Memory B cell (primary cell): ENCODE data around the gene MYH15.
A peak's percentile ranks its signal among the peaks of the same experiment; 100 is the strongest.

Source experiments
- ATAC-seq: fragments of 150-1000 bp; cut with Tn5 transposase; 2 replicates; pipeline ENCODE4 v1.10.0; 2021; ENCODE audit warnings: low read depth, mild to moderate bottlenecking, moderate library complexity
- DNase-seq, 2 donors: peaks; one replicate each; pipeline ENCODE4 v3.0.0; 2022; ENCODE audit warnings: low spot score in 2 of 2
- H3K27ac Mint-ChIP-seq: one replicate; pipeline ENCODE4 v1.8.0; 2022; ENCODE audit warnings: mild to moderate bottlenecking, moderate library complexity, mixed read lengths
- H3K27me3 Mint-ChIP-seq: one replicate; pipeline ENCODE4 v1.8.0; 2022; ENCODE audit warnings: mixed read lengths
- H3K36me3 Mint-ChIP-seq: one replicate; pipeline ENCODE4 v1.8.0; 2022; ENCODE audit warnings: mild to moderate bottlenecking, mixed read lengths
- H3K4me1 Mint-ChIP-seq: one replicate; pipeline ENCODE4 v1.8.0; 2022; ENCODE audit warnings: mixed read lengths
- H3K4me3 Mint-ChIP-seq: one replicate; pipeline ENCODE4 v1.8.0; 2022; ENCODE audit warnings: mild to moderate bottlenecking, moderate library complexity, mixed read lengths
- H3K9me3 Mint-ChIP-seq: one replicate; pipeline ENCODE4 v1.8.0; 2022; ENCODE audit warnings: mixed read lengths

The MYH15 gene

DNA sequence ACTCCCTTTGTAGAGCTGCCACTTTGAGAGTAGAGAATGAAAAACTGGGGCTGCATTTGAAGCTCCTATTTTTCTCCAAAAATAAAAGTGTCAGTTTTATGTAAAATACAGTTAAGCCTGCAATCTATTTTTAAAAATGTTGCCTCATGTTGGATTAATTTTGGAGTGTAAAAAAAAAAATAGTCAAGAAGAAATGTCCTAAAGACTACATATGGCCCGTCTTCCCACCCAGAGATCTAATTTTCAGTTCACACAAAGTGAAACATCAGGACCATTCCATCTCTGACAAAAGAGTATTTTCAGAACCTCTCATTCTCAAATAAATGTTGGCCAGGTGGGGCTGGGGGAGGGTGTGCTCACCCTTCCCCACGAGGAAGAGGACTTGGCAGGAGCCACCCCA, 151.4 kb downstream of the MYH15 start:
- Mint-ChIP-seq H3K27me3 (peaks cover 1% of the 10 kb centered on the region), H3K27ac (no peak overlapping the region), H3K4me1 (no peaks in the 10 kb centered on the region), H3K4me3 (no peak overlapping the region), H3K36me3 (peaks cover 1% of the 10 kb centered on the region), H3K9me3 (peaks cover 2% of the 10 kb centered on the region)
- DNase-seq (no peak), ATAC-seq (no peak)

DNA sequence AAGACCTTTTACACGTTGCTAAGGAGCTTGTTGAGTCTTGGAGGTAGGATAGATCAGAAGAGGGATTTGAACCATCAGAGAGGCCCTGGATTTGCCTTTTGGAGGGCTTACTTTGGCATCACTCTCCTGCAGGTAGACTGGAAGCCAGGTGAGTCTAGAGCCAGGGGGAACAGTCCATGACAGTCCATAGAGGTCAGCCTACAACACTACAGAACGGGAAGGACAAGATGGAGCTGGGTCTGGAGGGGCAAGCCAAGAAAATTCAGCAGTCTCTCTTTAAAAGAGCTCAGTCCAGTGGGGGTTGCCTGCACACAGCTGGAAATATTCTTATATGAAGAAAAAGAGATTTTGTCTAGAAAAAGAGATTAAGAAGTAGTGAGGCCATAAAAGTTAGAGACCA, 153.4 kb downstream of the MYH15 start:
- no peak overlapping the region for H3K27ac Mint-ChIP-seq

GRCh38 chr3:108354562-108354961, 155.8 kb downstream of the MYH15 start:
- Mint-ChIP-seq H3K36me3 (peaks cover 1% of the 10 kb centered on the region), H3K27ac (no peak overlapping the region), H3K27me3 (peaks cover 1% of the 10 kb centered on the region), H3K9me3 (peaks cover 2% of the 10 kb centered on the region), H3K4me1 (peaks cover 2% of the 10 kb centered on the region), H3K4me3 (no peak overlapping the region)
- ATAC-seq (no peak), DNase-seq (no peak)

More for the DNA sequence above, 153.4 kb downstream of the MYH15 start:
- Mint-ChIP-seq H3K27me3 (peaks cover 1% of the 10 kb centered on the region), H3K4me1 (no peaks in the 10 kb centered on the region), H3K4me3 (no peak overlapping the region), H3K36me3 (peaks cover 1% of the 10 kb centered on the region), H3K9me3 (peaks cover 2% of the 10 kb centered on the region)
- DNase-seq (no peak), ATAC-seq (no peak)

GRCh38 chr3:108352176-108352575, 158.2 kb downstream of the MYH15 start:
- Mint-ChIP-seq H3K4me1 (peaks cover 6% of the 10 kb centered on the region), H3K4me3 (no peak overlapping the region), H3K36me3 (peaks cover 6% of the 10 kb centered on the region), H3K27ac (no peak overlapping the region), H3K27me3 (peaks cover 1% of the 10 kb centered on the region), H3K9me3 (peaks cover 5% of the 10 kb centered on the region)
- DNase-seq (no peak), ATAC-seq (no peak)

GRCh38 chr3:108346301-108347227, 163.8 kb downstream of the MYH15 start:
- no peak overlapping the region for H3K4me3 Mint-ChIP-seq
- H3K36me3 Mint-ChIP-seq, result peaks cover 5% of the 10 kb centered on the region
- H3K4me1 Mint-ChIP-seq, result peaks cover 19% of the 10 kb centered on the region
- peaks cover 3% of the 10 kb centered on the region for H3K9me3 Mint-ChIP-seq
- no peaks in the 10 kb centered on the region for H3K27me3 Mint-ChIP-seq
- H3K27ac Mint-ChIP-seq, result no peak overlapping the region
- DNase-seq (no peak), ATAC-seq (no peak)

DNA sequence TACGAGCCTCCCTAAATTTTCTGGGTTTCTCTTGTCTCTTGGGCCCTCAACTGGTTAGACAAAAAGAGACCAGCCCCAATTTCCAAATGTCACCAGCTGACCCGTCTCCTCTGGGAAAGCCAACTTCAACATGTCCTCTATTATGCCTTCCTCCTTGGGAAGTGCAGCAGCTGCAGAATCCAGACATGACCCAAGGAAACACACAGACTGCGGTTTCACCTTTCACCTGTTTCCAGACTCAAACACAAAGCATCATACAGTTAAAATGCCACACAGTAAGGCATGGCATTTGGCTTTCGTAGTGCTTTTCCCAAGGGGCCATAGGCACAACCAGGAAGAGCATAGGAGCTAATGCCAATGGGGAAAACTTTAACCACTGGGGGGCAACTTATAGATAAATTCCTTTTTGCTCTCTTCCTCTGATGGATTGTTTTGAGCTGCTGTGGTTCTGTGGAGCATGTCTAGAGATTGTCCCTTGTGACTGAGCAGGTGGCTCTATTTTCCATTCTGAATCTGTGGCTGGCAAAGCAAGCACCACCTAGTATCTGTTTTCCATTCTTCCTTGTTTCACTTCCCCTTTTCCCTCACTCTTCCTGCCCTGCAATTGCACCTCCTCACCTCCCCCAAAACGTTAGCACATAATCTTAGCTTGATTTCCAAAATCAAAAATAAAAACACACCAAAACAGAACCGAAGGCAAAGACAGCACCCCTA, 164.7 kb downstream of the MYH15 start:
- ATAC-seq (peak; percentile 43), DNase-seq (no peak)
- Mint-ChIP-seq H3K36me3 (peaks cover 5% of the 10 kb centered on the region), H3K27ac (no peak overlapping the region), H3K9me3 (peaks cover 3% of the 10 kb centered on the region), H3K27me3 (no peaks in the 10 kb centered on the region), H3K4me3 (peak overlapping the region; percentile 46), H3K4me1 (peaks cover 18% of the 10 kb centered on the region)

- ATAC-seq (no peak), DNase-seq (no peak)
- no peak overlapping the region for H3K27ac Mint-ChIP-seq
- H3K36me3 Mint-ChIP-seq, result peaks cover 5% of the 10 kb centered on the region
- H3K4me3 Mint-ChIP-seq, result no peak overlapping the region
- peaks cover 3% of the 10 kb centered on the region for H3K9me3 Mint-ChIP-seq
- H3K27me3 Mint-ChIP-seq, result no peaks in the 10 kb centered on the region
- peaks cover 27% of the 10 kb centered on the region for H3K4me1 Mint-ChIP-seq
Observed at GRCh38 chr3:108343491-108343890, 166.9 kb downstream of the MYH15 start.

GRCh38 chr3:108342837-108343486, 167.4 kb downstream of the MYH15 start:
- ATAC-seq (no peak), DNase-seq (no peak)
- Mint-ChIP-seq H3K4me1 (peaks cover 31% of the 10 kb centered on the region), H3K27me3 (no peaks in the 10 kb centered on the region), H3K27ac (no peak overlapping the region), H3K9me3 (no peaks in the 10 kb centered on the region), H3K36me3 (peaks cover 1% of the 10 kb centered on the region), H3K4me3 (no peak overlapping the region)

DNA sequence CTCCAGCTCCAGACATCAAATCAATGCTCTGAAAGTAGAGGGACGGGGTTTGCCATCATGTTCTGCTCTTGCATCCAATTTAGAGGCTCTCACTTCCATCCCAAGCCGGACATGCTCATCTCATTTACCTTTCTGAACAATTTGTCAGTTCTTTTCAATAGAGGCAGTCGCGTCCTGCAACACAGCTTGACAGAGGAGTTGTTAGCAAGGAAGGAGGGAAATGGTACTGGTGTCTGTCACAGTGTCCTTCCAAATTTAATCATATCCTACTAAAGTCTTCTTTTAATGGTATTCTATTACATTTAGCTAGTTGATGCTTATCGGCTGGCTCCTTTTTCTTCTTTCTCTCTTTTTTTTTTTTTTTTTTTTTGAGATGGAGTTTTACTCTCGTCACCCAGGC, 168.5 kb downstream of the MYH15 start:
- DNase-seq, result no peak
- ATAC-seq, result no peak
- no peaks in the 10 kb centered on the region for H3K27me3 Mint-ChIP-seq
- no peak overlapping the region for H3K27ac Mint-ChIP-seq
- no peaks in the 10 kb centered on the region for H3K9me3 Mint-ChIP-seq
- H3K4me3 Mint-ChIP-seq, result no peak overlapping the region
- peaks cover 28% of the 10 kb centered on the region for H3K4me1 Mint-ChIP-seq
- no peaks in the 10 kb centered on the region for H3K36me3 Mint-ChIP-seq

GRCh38 chr3:108338901-108339545, 171.4 kb downstream of the MYH15 start:
- Mint-ChIP-seq H3K27ac (no peak overlapping the region), H3K9me3 (no peaks in the 10 kb centered on the region), H3K4me1 (peaks cover 16% of the 10 kb centered on the region), H3K4me3 (no peak overlapping the region), H3K27me3 (no peaks in the 10 kb centered on the region), H3K36me3 (no peaks in the 10 kb centered on the region)
- no peak for DNase-seq
- peak; percentile 52 for ATAC-seq

GRCh38 chr3:108334701-108335100, 175.7 kb downstream of the MYH15 start:
- DNase-seq (no peak), ATAC-seq (no peak)
- no peak overlapping the region for H3K4me3 Mint-ChIP-seq
- no peak overlapping the region for H3K27ac Mint-ChIP-seq
- no peaks in the 10 kb centered on the region for H3K27me3 Mint-ChIP-seq
- peaks cover 10% of the 10 kb centered on the region for H3K4me1 Mint-ChIP-seq
- no peaks in the 10 kb centered on the region for H3K36me3 Mint-ChIP-seq
- no peaks in the 10 kb centered on the region for H3K9me3 Mint-ChIP-seq

GRCh38 chr3:108333961-108334360, 176.4 kb downstream of the MYH15 start:
- no peaks in the 10 kb centered on the region for H3K9me3 Mint-ChIP-seq
- no peak for DNase-seq
- no peaks in the 10 kb centered on the region for H3K36me3 Mint-ChIP-seq
- no peak overlapping the region for H3K27ac Mint-ChIP-seq
- H3K4me1 Mint-ChIP-seq, result peaks cover 8% of the 10 kb centered on the region
- ATAC-seq, result no peak
- no peaks in the 10 kb centered on the region for H3K27me3 Mint-ChIP-seq
- H3K4me3 Mint-ChIP-seq, result no peak overlapping the region

GRCh38 chr3:108331792-108332191, 178.6 kb downstream of the MYH15 start:
- Mint-ChIP-seq H3K36me3 (peaks cover 4% of the 10 kb centered on the region), H3K27ac (no peak overlapping the region), H3K9me3 (no peaks in the 10 kb centered on the region), H3K27me3 (no peaks in the 10 kb centered on the region), H3K4me1 (no peaks in the 10 kb centered on the region), H3K4me3 (no peak overlapping the region)
- DNase-seq (no peak), ATAC-seq (no peak)
